GM23338 (cell line): ENCODE measurements around the gene NEIL3.

Experiments used
- CREB1 ChIP-seq: fragments of 250-450 bp; sonication (Bioruptor Pico); IDR thresholded peaks from 2 replicates; pipeline ENCODE4 v1.5.0; 2020; ENCODE audit warnings: low read depth, mild to moderate bottlenecking, moderate library complexity
- CTCF ChIP-seq, 2 experiments: fragments of 200-600 bp in 1 of 2; sonication (generic) in 1 of 2; conservative IDR thresholded peaks; 2 replicates each; pipeline versions ENCODE4 v1.5.1 to v1.6.1; 2016 to 2017; ENCODE audit warnings: antibody characterized with exemption in 2 of 2, low read depth in 2 of 2, mild to moderate bottlenecking in 2 of 2, moderate library complexity in 1 of 2
- EZH2 ChIP-seq: fragments of 200-600 bp; sonication (generic); IDR thresholded peaks from one replicate; pipeline ENCODE4 v1.8.0; 2017; ENCODE audit warnings: antibody characterized with exemption, mild to moderate bottlenecking, low read depth; ENCODE audit not compliant: unreplicated experiment
- EZH2phosphoT487 ChIP-seq: fragments of 200-600 bp; sonication (generic); IDR thresholded peaks from one replicate; pipeline ENCODE4 v1.8.1; 2018; ENCODE audit warnings: antibody characterized with exemption; ENCODE audit not compliant: unreplicated experiment
- JUNB ChIP-seq: IDR thresholded peaks from one replicate; pipeline ENCODE4 v1.6.1; 2016; ENCODE audit warnings: antibody characterized with exemption; ENCODE audit not compliant: unreplicated experiment
- POLR2AphosphoS5 ChIP-seq: IDR thresholded peaks from 2 replicates; pipeline ENCODE4 v1.6.1; 2016; ENCODE audit warnings: antibody characterized with exemption, low read depth
- REST ChIP-seq: IDR thresholded peaks from one replicate; pipeline ENCODE4 v1.6.1; 2018; ENCODE audit warnings: antibody characterized with exemption; ENCODE audit not compliant: unreplicated experiment
- STAT1 ChIP-seq: IDR thresholded peaks from one replicate; pipeline ENCODE4 v1.6.1; 2016; ENCODE audit warnings: antibody characterized with exemption; ENCODE audit not compliant: unreplicated experiment
- ZNF114 ChIP-seq: fragments of 250-450 bp; sonication (Bioruptor Pico); IDR thresholded peaks from 2 replicates; pipeline ENCODE4 v1.5.0; 2020; ENCODE audit warnings: mild to moderate bottlenecking, moderate library complexity
- ZNF331 ChIP-seq: fragments of 250-450 bp; sonication (Bioruptor Pico); IDR thresholded peaks from 2 replicates; pipeline ENCODE4 v1.5.0; 2020; ENCODE audit warnings: low read depth, mild to moderate bottlenecking, moderate library complexity

- no peak for TF ChIP-seq EZH2phosphoT487
- no peak for TF ChIP-seq REST
- no peak for TF ChIP-seq CTCF (conservative IDR thresholded peaks at IDR 0.05; ENCODE audit: low read depth in 2 of 2)
- TF ChIP-seq CREB1 (CRISPR knock-in tag) = no peak
- no peak for TF ChIP-seq POLR2AphosphoS5
- TF ChIP-seq EZH2 = no peak
- TF ChIP-seq ZNF331 (CRISPR knock-in tag) = no peak
- no peak for TF ChIP-seq JUNB
- no peak for TF ChIP-seq ZNF114 (CRISPR knock-in tag)
- no peak for TF ChIP-seq STAT1
Measured at GRCh38 chr4:177369372-177369771, 59.7 kb downstream of the NEIL3 start.
